Spinal cord (tissue), 10 donors: ENCODE measurements around the gene FAM228B. TPM values are rescaled to one million over a fixed set of nuclear protein-coding genes. Genes with fewer than 3 reads are reported as not detected.
"Not testable (repeated sequence)": the region's sequence is repeated elsewhere in the genome, so short reads cannot be mapped to it uniquely, and the experiment has no call there.

Source experiments
- DNase-seq, 6 donors: peaks; one replicate each; pipeline versions ENCODE4 v3.0.0 to v3.0.0-alpha.2; 2013 to 2015; ENCODE audit warnings: low spot score in 6 of 6, low read depth in 4 of 6
- H3K27ac ChIP-seq: one replicate; pipeline ENCODE4 v1.5.1; 2013; ENCODE audit warnings: low read depth, low read length, control low read depth
- H3K27me3 ChIP-seq: one replicate; pipeline ENCODE4 v1.6.1; 2013; ENCODE audit warnings: low read length; ENCODE audit not compliant: control insufficient read depth, insufficient read depth
- H3K36me3 ChIP-seq: one replicate; pipeline ENCODE4 v1.6.1; 2013; ENCODE audit warnings: low read length; ENCODE audit not compliant: control insufficient read depth, insufficient read depth
- H3K4me1 ChIP-seq: one replicate; pipeline ENCODE4 v1.6.1; 2013; ENCODE audit warnings: low read length; ENCODE audit not compliant: control insufficient read depth, insufficient read depth
- H3K4me3 ChIP-seq: one replicate; pipeline ENCODE4 v1.5.1; 2013; ENCODE audit warnings: low read depth, low read length, control low read depth
- H3K9me3 ChIP-seq: one replicate; pipeline ENCODE4 v1.6.1; 2013; ENCODE audit warnings: low read length; ENCODE audit not compliant: control insufficient read depth, insufficient read depth
- WGBS: methylation state at CpG from one replicate; pipeline ENCODE4 v1.1.5; 2013; ENCODE audit warnings: missing lambda C conversion rate; ENCODE audit not compliant: insufficient coverage; 5-methylcytosine and 5-hydroxymethylcytosine counted together
- polyA plus RNA-seq, 2 donors: library from polyadenylated mRNA; unstranded; fragments of 120-200 nt; gene quantifications; one replicate each; pipeline ENCODE4 v1.2.1, GENCODE V29; 2013; ENCODE audit not compliant: insufficient read length in 2 of 2
- total RNA-seq, 2 donors: library from RNA; depleted of rRNA in 1 of 2; stranded (reverse); fragments of 120-200 nt in 1 of 2; fragments of >200 nt in 1 of 2; gene quantifications; one replicate each; pipeline versions ENCODE4 v1.2.3 to v1.2.4, GENCODE V29; 2013 to 2014
- donor health status: healthy.

Gene FAM228B
- total and polyA plus RNA-seq, 4 donors: 30.4 to 55.0 (median 49.7) TPM

DNA sequence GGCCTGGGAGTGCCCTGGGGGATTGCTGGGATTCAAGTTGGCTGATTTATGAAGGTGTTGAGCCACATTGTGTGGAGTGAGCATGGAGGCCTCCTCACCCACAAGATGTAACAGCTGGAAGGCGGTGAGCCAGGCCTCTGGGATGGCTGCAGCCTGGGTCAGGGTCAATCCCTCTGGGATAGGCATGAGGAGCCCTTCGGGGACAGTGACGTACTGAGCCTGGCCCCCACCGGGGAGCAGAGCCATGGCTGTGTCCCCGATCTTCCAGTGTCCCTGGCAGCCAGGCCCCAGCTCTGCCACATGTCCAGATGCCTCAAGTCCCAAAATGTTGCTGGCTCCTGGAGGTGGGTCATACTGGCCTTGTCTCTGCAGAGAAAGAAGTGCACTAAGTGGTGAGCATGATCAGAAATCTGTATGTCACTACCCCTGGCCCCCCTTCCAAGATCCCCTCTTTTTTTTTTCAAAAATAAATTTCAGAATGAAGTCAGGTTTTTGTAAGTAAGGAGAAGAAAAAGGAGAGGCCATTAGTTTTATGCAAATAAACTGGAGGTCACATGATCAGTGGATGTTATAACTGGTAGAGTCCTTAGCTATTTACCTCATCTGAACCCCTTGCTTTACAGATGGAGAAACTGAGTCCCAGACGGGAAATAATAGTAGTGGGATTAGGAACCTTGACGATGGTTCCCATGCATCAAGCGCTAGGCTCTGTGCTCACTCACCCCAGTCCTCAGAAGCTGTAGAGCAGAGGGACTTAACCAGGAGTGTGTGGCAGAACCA lies 40.3 kb upstream of the FAM228B start:
- Histone ChIP-seq H3K4me1 (peaks cover 20% of the 10 kb centered on the region), H3K27ac (peak overlapping the region; percentile 93), H3K36me3 (peaks cover 18% of the 10 kb centered on the region), H3K9me3 (no peaks in the 10 kb centered on the region), H3K27me3 (no peaks in the 10 kb centered on the region), H3K4me3 (peak overlapping the region; percentile 81)
- 88% methylated on average over 7 of the region's 8 CpGs for WGBS
- DNase-seq: no peak

DNA sequence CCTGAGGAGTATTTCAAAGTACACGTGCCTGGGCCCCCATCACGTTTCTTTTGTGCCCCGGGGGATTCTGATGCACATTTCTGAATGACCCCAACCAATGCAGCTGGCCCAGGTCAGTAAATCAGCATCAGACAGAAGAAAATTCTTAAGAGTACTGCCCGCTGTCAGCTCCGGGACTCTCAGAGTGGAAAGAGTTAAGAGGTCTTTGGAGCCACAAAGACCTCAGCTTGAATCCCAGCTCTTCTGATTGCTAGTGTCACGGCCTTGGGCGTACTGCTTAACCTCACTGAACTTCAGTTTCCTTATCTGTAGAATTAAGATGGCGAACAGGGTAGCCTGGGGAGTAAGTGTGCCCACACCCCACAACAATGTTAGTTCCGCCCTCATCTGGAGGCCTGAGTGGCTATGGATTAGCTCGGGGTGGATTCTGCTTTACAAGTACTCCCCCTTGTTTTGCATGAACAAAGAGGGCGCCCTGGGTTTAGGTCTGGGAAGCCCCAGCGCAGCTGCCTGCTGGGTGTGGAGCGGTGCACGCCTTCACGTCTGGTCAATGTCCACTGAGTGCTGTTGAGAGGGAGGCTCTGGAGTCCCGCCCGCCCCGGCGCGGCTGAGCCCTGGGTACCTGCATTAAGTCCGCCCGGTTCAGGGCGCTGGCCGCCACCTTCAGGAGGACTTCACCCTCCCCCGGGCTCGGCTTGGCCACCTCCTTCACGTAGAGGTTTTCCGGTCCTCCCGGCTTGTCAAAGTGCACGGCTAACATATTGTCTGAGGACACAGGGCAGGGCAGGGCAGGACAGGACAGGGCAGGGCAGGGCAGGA lies 39.5 kb upstream of the FAM228B start:
- H3K9me3 ChIP-seq: no peaks in the 10 kb centered on the region
- H3K4me1 ChIP-seq: peaks cover 20% of the 10 kb centered on the region
- DNase-seq: peak in 3 of 6 donors; percentile 31 to 83 (median 78)
- 10% methylated on average over 25 of the region's 30 CpGs for WGBS
- H3K27ac ChIP-seq: peak overlapping the region; percentile 93
- H3K4me3 ChIP-seq: peak overlapping the region; percentile 81
- H3K27me3 ChIP-seq: no peaks in the 10 kb centered on the region
- H3K36me3 ChIP-seq: peaks cover 23% of the 10 kb centered on the region

DNA sequence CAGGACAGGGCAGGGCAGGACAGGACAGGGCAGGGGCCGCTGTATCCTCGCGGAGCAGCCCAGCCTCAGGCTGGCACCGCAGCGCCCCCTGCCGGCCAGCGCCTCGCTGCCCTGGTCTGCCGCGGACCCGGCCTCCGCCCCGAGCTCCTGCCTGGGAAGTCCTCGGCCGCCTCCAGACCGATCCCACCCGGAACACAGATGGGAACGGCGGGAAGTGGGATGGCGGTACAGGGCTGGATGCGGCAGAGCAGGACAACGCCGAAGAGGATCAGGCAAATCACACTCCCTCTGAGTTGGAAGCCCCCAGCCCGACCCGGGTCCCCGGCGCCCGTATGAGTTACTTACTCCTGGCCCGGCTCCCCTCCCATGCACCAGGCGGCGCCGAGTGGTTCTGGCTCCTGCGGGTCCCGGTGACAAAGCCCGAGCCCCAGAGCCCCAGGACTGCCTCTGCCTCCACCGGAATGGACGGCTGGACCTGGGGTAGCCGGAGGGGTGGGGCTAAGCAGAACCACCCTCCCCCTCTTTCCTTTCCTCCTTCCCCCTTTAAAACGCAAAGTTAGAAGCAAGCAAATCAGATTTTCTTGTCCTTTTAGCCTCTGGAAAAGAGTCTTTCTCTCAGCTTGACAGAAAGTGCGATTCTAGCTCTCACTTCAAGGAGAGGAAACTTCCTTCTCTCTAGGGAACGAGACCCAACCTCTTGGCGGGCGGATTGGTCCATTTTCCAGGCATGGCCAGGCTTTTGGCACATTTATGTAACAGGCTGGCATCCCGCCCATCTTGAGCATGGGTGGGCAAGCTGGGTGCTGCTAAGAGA lies 38.7 kb upstream of the FAM228B start, which contains the start of gene TP53I3:
TSS of gene TP53I3 (minus strand) at position 449 of the 814 bp plus-strand sequence. CDS start 508 bp downstream, outside the sequence.
- peaks cover 20% of the 10 kb centered on the region for H3K4me1 ChIP-seq
- no peaks in the 10 kb centered on the region for H3K9me3 ChIP-seq
- peak within 1 kb of the TSS; percentile 81 for H3K4me3 ChIP-seq
- 1% methylated on average over 42 of the region's 44 CpGs for WGBS
- H3K27me3 ChIP-seq: no peaks in the 10 kb centered on the region
- H3K36me3 ChIP-seq: peaks cover 23% of the 10 kb centered on the region
- H3K27ac ChIP-seq: peak within 1 kb of the TSS; percentile 93
- DNase-seq: peak; percentile 48 to 94 (median 75)

DNA sequence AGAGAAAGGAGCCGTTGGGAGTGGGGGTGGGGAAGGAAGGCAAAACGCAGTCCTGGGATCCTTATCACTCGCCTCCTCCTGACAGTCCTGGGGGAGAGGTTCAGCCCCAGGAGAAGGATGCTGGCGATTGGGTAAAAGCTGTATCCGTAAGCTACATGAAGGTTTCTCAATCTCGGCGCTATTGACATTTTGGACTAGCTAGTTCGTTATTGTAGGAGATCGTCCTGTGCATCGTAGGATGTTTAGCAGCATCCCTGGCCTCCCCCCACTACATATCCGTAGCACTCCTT lies 38.1 kb upstream of the FAM228B start:
- Histone ChIP-seq H3K4me1 (peaks cover 20% of the 10 kb centered on the region), H3K27ac (peak overlapping the region; percentile 93), H3K27me3 (no peaks in the 10 kb centered on the region), H3K4me3 (peak overlapping the region; percentile 81), H3K36me3 (peaks cover 20% of the 10 kb centered on the region), H3K9me3 (no peaks in the 10 kb centered on the region)
- WGBS: 29% methylated on average over 7 of the region's 11 CpGs
- no peak for DNase-seq

DNA sequence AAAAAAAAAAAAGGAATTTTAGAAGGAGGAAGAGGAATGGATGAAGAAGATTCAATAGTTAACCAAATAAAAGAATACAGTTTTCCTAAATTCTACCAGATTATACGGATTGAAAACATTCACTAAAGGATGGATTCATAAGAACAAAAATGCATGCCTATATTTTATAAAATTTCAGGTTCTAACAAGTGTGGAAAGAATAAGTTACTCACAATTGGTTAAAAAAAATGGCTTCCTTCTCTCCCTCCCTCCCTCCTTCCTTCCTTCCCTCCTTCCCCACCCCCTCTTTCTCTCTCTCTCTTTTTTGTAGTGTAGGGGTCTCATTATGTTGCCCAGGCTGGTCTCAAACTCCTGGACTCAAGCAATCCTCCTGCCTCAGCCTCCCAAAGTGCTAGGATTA lies 37.0 kb upstream of the FAM228B start:
- H3K4me3 ChIP-seq: no peak overlapping the region
- H3K27me3 ChIP-seq: no peaks in the 10 kb centered on the region
- peaks cover 19% of the 10 kb centered on the region for H3K36me3 ChIP-seq
- no peak overlapping the region for H3K27ac ChIP-seq
- no CpG with 5 or more reads among the region's 1 CpG for whole genome bisulfite sequencing
- peaks cover 20% of the 10 kb centered on the region for H3K4me1 ChIP-seq
- H3K9me3 ChIP-seq: no peaks in the 10 kb centered on the region
- DNase-seq: no peak

DNA sequence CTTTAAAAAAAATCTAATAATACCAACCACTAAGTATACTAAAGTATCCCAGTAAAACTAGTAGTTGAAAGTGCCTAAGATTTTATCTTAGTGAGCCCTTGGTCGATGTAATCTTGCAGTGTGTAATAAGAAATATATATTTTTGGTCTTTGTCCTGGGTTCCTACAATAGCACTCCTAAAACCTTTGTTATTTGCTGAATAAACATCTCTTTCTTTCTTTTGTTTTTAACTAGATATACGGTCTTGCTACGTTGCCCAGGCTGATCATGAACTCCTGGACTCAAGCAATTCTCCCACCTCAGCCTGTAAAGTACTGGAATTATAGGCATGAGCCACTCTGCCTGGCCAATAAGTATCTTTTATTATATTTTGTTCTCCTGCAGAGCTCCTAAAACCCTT lies 36.2 kb upstream of the FAM228B start:
- no CpG with 5 or more reads among the region's 3 CpGs for WGBS
- no peaks in the 10 kb centered on the region for H3K9me3 ChIP-seq
- H3K36me3 ChIP-seq: peaks cover 15% of the 10 kb centered on the region
- no peak for DNase-seq
- no peak overlapping the region for H3K4me3 ChIP-seq
- peaks cover 20% of the 10 kb centered on the region for H3K4me1 ChIP-seq
- H3K27me3 ChIP-seq: no peaks in the 10 kb centered on the region
- no peak overlapping the region for H3K27ac ChIP-seq

DNA sequence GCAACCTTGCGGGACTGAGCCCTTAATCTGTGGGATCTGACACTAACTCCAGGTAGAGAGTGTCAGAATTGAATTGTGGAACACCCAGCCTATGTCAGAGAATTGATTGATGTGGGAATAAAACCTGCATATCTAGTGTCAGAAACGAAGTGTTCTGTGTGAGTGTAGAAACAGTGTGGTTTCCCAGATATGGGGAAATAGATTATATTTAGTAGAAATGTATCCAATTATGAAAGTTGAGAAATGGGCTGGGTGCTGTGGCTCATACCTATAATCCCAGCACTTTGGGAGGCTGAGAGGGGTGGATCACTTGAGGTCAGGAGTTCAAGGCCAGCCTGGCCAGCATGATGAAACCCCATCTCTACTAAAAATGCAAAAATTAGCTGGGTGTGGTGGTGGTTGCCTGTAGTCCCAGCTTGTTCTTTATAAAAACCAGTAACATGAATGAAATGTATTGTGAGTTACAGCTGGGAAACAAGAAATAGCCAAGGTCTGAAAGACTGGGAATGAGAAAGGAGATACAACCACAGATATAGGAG lies 34.4 kb upstream of the FAM228B start:
- Histone ChIP-seq H3K9me3 (no peaks in the 10 kb centered on the region), H3K27me3 (no peaks in the 10 kb centered on the region), H3K4me1 (peaks cover 10% of the 10 kb centered on the region), H3K27ac (no peak overlapping the region), H3K4me3 (no peak overlapping the region), H3K36me3 (peaks cover 13% of the 10 kb centered on the region)
- 100% methylated on average over 1 of the region's 2 CpGs for WGBS
- no peak for DNase-seq

DNA sequence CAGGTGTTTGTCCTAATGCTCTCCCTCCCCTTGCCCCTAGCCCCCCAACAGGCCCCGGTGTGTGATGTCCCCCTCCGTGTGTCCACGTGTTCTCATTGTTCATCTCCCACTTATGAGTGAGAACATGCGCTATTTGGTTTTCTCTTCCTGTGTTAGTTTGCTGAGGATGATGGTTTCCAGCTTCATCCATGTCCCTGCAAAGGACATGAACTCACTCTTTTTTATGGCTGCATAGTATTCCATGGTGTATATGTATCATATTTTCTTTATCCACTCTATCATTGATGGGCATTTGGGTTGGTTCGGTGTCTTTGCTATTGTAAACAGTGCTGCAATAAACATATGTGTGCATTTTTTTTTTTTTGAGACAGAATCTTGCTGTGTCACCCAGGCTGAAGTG lies 30.0 kb upstream of the FAM228B start:
- not testable (repeated sequence) for H3K27ac ChIP-seq, H3K4me3 ChIP-seq, DNase-seq, H3K27me3 ChIP-seq, H3K9me3 ChIP-seq, H3K4me1 ChIP-seq
- WGBS: no CpG with 5 or more reads among the region's 5 CpGs
- H3K36me3 ChIP-seq: peaks cover 17% of the 10 kb centered on the region

DNA sequence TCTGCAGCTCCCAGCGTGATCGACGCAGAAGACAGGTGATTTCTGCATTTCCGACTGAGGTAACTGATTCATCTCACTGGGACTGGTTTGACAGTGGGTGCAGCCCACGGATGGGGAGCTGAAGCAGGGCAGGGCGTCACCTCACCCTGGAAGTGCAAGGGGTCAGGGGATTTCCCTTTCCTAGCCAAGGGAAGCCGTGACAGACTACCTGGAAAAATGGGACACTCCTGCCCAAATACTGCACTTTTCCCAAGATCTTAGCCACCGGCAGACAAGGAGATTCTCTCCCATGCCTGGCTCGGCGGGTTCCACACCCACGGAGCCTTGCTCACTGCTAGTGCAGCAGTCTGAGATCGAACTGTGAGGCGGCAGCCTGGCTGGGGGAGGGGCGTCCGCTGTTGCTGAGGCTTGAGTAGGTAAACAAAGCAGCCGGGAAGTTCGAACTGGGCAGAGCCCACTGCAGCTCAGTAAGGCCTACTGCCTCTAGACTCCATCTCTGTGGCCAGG lies 28.0 kb upstream of the FAM228B start:
- not testable (repeated sequence) for H3K9me3 ChIP-seq, H3K4me1 ChIP-seq, H3K27me3 ChIP-seq, DNase-seq, H3K27ac ChIP-seq, H3K4me3 ChIP-seq
- 82% methylated on average over 17 of the region's 17 CpGs for WGBS
- H3K36me3 ChIP-seq: peaks cover 15% of the 10 kb centered on the region
